SK-N-DZ (cell line): Measurements from ENCODE around the gene GRID1.

Experiments
- DNase-seq: peaks from one replicate; pipeline ENCODE4 v3.0.0-alpha.2; 2015; ENCODE audit warnings: low spot score

The GRID1 gene

GRCh38 chr10:86267286-86268195 lies 99.1 kb downstream of the GRID1 start:
- no peak for DNase-seq

- DNase-seq: no peak
Observed at GRCh38 chr10:86266446-86267242, 100.0 kb downstream of the GRID1 start.

GRCh38 chr10:86265895-86266259 lies 100.7 kb downstream of the GRID1 start:
- DNase-seq: no peak

GRCh38 chr10:86265236-86265894 lies 101.2 kb downstream of the GRID1 start:
- peak; percentile 87 for DNase-seq

GRCh38 chr10:86264481-86265231 lies 101.9 kb downstream of the GRID1 start:
- DNase-seq: no peak

- no peak for DNase-seq
Observed at GRCh38 chr10:86263907-86264306, 102.7 kb downstream of the GRID1 start.

GRCh38 chr10:86263209-86263608 lies 103.4 kb downstream of the GRID1 start:
- DNase-seq: no peak

DNA sequence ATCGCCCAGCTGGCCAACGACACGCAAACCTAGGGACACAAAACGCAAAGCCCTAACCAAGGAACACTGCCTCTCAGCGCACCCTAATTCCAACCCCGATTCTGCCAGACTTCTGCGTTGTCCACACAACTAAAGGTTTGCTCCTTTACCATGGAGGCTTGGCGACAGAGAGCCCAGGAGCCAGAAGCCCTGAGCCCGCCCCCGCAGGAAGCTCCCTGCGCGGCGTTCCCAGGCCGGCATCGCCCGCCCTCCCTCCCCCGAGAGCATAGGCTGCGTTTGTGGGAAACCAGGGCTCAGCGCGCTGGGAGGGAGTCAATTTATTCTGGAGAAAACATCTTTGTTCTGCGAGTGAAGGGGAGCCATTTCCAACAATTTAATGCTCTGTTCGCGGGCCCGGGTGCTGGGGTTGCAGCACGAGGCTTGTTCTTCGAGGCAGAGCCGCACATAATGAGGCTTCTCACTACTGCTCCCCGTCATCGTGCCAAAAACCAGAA lies 103.9 kb downstream of the GRID1 start:
- DNase-seq: no peak

GRCh38 chr10:86261941-86262687 lies 104.5 kb downstream of the GRID1 start:
- DNase-seq: peak; percentile 74

DNA sequence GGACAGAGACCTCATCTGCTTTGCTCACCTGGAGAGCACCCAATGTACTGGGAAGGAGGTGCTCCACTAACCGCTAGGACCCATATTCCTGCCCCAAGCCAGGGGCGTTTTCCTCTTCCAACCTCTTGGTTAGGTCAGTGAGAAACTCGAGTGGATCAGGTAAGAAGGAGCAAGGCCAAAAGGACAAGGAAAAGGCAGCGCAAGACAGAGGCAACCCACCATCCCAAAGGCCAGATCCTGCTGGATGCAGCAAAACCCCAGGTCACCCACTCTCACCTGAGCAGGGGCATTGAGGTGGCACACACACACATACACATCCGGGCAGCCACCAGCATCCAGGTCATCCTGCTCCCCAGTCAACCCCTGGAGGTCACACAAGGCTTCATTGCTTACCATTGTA lies 105.1 kb downstream of the GRID1 start:
- no peak for DNase-seq

GRCh38 chr10:86260564-86260963 lies 106.0 kb downstream of the GRID1 start:
- DNase-seq: peak; percentile 91

DNA sequence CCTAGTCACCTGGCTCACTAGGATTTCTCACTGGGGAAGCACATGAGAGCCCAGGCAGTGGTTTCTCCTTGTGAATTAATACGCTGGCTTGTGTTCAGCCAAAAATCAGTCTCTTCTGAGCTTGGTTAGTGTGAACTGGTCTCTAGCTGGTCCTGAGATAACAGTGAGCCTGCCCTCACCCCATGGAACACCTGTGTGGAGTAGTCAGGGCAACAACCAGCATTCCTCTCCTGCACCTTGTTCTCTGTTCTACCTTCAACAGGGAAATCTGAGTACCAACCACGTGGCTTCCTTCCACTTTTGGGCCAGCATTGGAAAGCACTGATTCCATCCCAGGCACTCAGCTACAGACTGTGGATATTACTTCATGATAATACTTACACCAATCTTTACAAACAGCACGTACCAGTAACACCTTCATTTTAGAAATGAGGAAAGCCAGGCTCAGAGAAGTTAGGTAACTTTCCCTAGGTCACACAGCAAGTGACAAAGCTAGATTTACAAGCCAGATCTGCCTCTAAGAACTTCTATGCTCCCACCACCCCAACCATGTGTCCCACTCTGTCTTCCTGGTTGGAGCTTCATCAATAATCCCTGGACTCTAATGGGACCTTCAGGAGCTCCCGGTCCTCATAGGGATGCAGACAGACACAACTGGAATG lies 106.6 kb downstream of the GRID1 start:
- DNase-seq: no peak

- DNase-seq: no peak
Observed at GRCh38 chr10:86258941-86259340, 107.7 kb downstream of the GRID1 start.

DNA sequence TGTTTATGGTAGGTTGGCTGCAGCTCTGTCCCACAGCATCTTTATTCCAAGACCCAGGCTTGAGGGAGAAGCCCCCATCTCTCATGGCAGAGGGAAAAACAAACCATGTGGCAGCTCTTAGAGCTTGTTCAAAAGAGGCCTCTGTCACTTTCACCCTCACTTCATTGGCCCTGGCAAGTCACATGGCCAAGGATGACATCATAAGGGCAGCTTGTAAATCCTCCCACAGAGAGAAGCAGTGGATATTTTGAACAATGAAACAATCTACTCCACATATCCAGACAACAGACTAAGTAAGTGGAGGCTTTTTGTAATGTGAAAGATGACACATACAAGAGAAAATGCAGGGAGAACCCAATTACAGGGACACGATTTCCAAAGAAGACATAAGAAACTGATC lies 108.1 kb downstream of the GRID1 start:
- DNase-seq: no peak

GRCh38 chr10:86257683-86258082 lies 108.9 kb downstream of the GRID1 start:
- peak; percentile 47 for DNase-seq

DNA sequence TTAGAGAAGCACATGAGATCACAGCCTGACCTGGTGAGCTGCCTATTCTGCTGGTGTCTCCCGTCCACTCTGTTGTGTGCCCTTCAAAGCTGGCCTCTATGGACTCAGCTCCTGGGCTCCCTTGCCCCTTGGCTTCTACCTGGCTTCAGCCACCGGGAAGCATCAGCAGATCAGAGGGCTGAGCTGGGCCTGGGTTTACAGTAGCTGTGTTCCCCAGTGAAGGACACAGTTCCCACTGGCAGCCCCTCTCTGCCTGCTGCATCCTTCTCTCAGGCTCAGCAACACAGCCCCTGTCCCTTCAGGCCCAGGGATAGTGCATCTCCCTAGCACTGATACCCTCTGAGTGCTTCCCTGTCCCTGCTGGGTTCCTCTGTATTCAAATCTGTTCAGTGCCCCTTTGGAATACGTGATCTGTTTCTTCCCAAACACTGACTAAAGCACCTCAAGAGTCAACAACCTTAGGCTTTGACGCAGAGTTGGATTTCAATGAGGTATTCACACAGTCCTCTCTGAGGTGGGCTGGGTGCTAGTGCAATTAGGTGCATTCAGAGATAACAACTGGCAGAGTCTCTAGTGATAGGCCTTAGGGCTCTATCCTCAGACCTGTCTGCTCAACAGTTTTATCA lies 109.8 kb downstream of the GRID1 start:
- no peak for DNase-seq

DNA sequence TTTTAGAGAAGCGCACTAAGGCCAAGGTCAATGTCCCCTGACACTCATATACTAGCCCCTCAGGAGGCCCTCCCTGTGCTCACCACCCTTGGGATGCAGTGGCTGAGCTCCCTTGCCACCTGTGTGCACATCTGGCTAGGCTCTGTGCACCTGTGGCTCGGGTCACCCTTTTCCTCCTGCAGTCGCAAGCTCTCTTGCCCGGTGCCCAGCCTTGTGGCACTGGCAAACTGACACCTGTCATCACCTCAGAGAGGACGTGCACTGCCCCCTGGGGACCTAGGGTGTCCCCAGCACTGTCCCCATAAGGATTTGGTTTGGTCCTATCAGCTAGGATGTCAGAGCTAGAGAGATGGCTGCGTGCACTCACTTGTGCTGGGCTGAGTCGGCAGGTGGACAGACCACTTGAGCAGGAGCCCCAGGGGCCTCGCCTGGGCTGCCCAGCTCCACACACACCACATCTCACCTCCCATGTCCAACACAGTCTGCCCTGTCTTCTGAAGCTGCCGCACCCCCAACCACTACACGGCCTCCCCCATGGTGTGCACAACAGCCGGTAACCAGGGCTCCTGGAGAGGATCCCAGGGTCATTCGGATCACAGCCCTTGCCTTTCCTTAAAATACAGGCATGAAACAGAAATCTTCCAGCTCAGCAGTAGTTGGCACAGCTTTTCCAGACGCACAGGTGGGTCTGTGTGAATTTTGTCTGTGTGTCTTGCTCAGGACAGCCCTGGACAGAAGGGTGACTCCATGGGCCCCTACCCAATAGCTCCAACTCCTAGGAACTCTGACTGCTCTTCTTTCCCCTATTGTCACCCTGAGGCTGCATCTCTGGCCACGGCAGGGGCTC lies 111.0 kb downstream of the GRID1 start:
- no peak for DNase-seq

GRCh38 chr10:86254526-86255174 lies 111.9 kb downstream of the GRID1 start:
- no peak for DNase-seq
